Measurements from ENCODE around the gene SLC6A1.
A peak's percentile ranks its signal among the peaks of the same experiment; 100 is the strongest.

Gene SLC6A1

GRCh38 chr3:11004563-11004962 is 12.0 kb downstream of the SLC6A1 start:
- no peak overlapping the region for H3K27ac ChIP-seq (ENCODE audit: low read length)
- H3K4me3 ChIP-seq (ENCODE audit: low read length): no peak overlapping the region
- no CpG with 5 or more reads among the region's 8 CpGs for WGBS (ENCODE audit: insufficient coverage, insufficient read length)
- no peak for DNase-seq (ENCODE audit: low read depth, low spot score)
- H3K4me1 ChIP-seq (ENCODE audit: control insufficient read depth, insufficient read depth, low read length): no peaks in the 10 kb centered on the region
- H3K9me3 ChIP-seq (ENCODE audit: control insufficient read depth, insufficient read depth, low read length): no peaks in the 10 kb centered on the region
- no peaks in the 10 kb centered on the region for H3K27me3 ChIP-seq (ENCODE audit: control insufficient read depth, insufficient read depth, low read length)
- H3K36me3 ChIP-seq (ENCODE audit: control insufficient read depth, insufficient read depth, low read length): no peaks in the 10 kb centered on the region

GRCh38 chr3:11005686-11006256 is 13.2 kb downstream of the SLC6A1 start:
- Histone ChIP-seq H3K4me1 (ENCODE audit: control insufficient read depth, insufficient read depth, low read length) (no peaks in the 10 kb centered on the region), H3K9me3 (ENCODE audit: control insufficient read depth, insufficient read depth, low read length) (no peaks in the 10 kb centered on the region), H3K27me3 (ENCODE audit: control insufficient read depth, insufficient read depth, low read length) (no peaks in the 10 kb centered on the region), H3K36me3 (ENCODE audit: control insufficient read depth, insufficient read depth, low read length) (no peaks in the 10 kb centered on the region), H3K4me3 (ENCODE audit: low read length) (no peak overlapping the region), H3K27ac (ENCODE audit: low read length) (no peak overlapping the region)
- DNase-seq (ENCODE audit: low read depth, low spot score): no peak
- no CpG with 5 or more reads among the region's 6 CpGs for WGBS (ENCODE audit: insufficient coverage, insufficient read length)

GRCh38 chr3:11006986-11007933 is 14.7 kb downstream of the SLC6A1 start:
- Histone ChIP-seq H3K27me3 (ENCODE audit: control insufficient read depth, insufficient read depth, low read length) (no peaks in the 10 kb centered on the region), H3K9me3 (ENCODE audit: control insufficient read depth, insufficient read depth, low read length) (no peaks in the 10 kb centered on the region)
- no CpG with 5 or more reads among the region's 20 CpGs for WGBS (ENCODE audit: insufficient coverage, insufficient read length)

GRCh38 chr3:11009898-11010297 is 17.4 kb downstream of the SLC6A1 start:
- Histone ChIP-seq H3K4me1 (ENCODE audit: control insufficient read depth, insufficient read depth, low read length) (no peaks in the 10 kb centered on the region), H3K27me3 (ENCODE audit: control insufficient read depth, insufficient read depth, low read length) (no peaks in the 10 kb centered on the region)
- WGBS (ENCODE audit: insufficient coverage, insufficient read length): no CpG with 5 or more reads among the region's 4 CpGs

More at GRCh38 chr3:11006986-11007933, 14.7 kb downstream of the SLC6A1 start:
- no peaks in the 10 kb centered on the region for H3K36me3 ChIP-seq (ENCODE audit: control insufficient read depth, insufficient read depth, low read length)
- H3K4me1 ChIP-seq (ENCODE audit: control insufficient read depth, insufficient read depth, low read length): no peaks in the 10 kb centered on the region
- peak; percentile 37 for DNase-seq (ENCODE audit: low read depth, low spot score)
- no peak overlapping the region for H3K27ac ChIP-seq (ENCODE audit: low read length)
- H3K4me3 ChIP-seq (ENCODE audit: low read length): no peak overlapping the region

GRCh38 chr3:11010426-11011165 is 18.0 kb downstream of the SLC6A1 start:
- no peak for DNase-seq (ENCODE audit: low read depth, low spot score)
- no peak overlapping the region for H3K27ac ChIP-seq (ENCODE audit: low read length)
- 0 out of 2 replicates have a peak, but pooled peaks cover 1% of the 10 kb centered on the region for H3K4me1 ChIP-seq (ENCODE audit: control insufficient read depth, insufficient read depth, low read length)
- no peaks in the 10 kb centered on the region for H3K36me3 ChIP-seq (ENCODE audit: control insufficient read depth, insufficient read depth, low read length)
- H3K27me3 ChIP-seq (ENCODE audit: control insufficient read depth, insufficient read depth, low read length): no peaks in the 10 kb centered on the region
- no CpG with 5 or more reads among the region's 15 CpGs for WGBS (ENCODE audit: insufficient coverage, insufficient read length)
- no peak overlapping the region for H3K4me3 ChIP-seq (ENCODE audit: low read length)
- no peaks in the 10 kb centered on the region for H3K9me3 ChIP-seq (ENCODE audit: control insufficient read depth, insufficient read depth, low read length)

More at GRCh38 chr3:11009898-11010297, 17.4 kb downstream of the SLC6A1 start:
- Histone ChIP-seq H3K27ac (ENCODE audit: low read length) (no peak overlapping the region), H3K36me3 (ENCODE audit: control insufficient read depth, insufficient read depth, low read length) (no peaks in the 10 kb centered on the region), H3K4me3 (ENCODE audit: low read length) (no peak overlapping the region), H3K9me3 (ENCODE audit: control insufficient read depth, insufficient read depth, low read length) (no peaks in the 10 kb centered on the region)
- DNase-seq (ENCODE audit: low read depth, low spot score): no peak

GRCh38 chr3:11014253-11014652 is 21.7 kb downstream of the SLC6A1 start:
- no CpG with 5 or more reads among the region's 4 CpGs for WGBS (ENCODE audit: insufficient coverage, insufficient read length)
- DNase-seq (ENCODE audit: low read depth, low spot score): no peak
- H3K9me3 ChIP-seq (ENCODE audit: control insufficient read depth, insufficient read depth, low read length): no peaks in the 10 kb centered on the region
- no peak overlapping the region for H3K27ac ChIP-seq (ENCODE audit: low read length)
- H3K36me3 ChIP-seq (ENCODE audit: control insufficient read depth, insufficient read depth, low read length): no peaks in the 10 kb centered on the region
- 0 out of 2 replicates have a peak, but pooled peaks cover 1% of the 10 kb centered on the region for H3K4me1 ChIP-seq (ENCODE audit: control insufficient read depth, insufficient read depth, low read length)
- H3K4me3 ChIP-seq (ENCODE audit: low read length): no peak overlapping the region
- no peaks in the 10 kb centered on the region for H3K27me3 ChIP-seq (ENCODE audit: control insufficient read depth, insufficient read depth, low read length)

GRCh38 chr3:11014752-11015151 is 22.2 kb downstream of the SLC6A1 start:
- DNase-seq (ENCODE audit: low read depth, low spot score): no peak
- WGBS (ENCODE audit: insufficient coverage, insufficient read length): no CpG with 5 or more reads among the region's 15 CpGs
- Histone ChIP-seq H3K9me3 (ENCODE audit: control insufficient read depth, insufficient read depth, low read length) (no peaks in the 10 kb centered on the region), H3K27ac (ENCODE audit: low read length) (no peak overlapping the region), H3K36me3 (ENCODE audit: control insufficient read depth, insufficient read depth, low read length) (no peaks in the 10 kb centered on the region), H3K4me1 (ENCODE audit: control insufficient read depth, insufficient read depth, low read length) (0 out of 2 replicates have a peak, but pooled peaks cover 1% of the 10 kb centered on the region), H3K27me3 (ENCODE audit: control insufficient read depth, insufficient read depth, low read length) (no peaks in the 10 kb centered on the region), H3K4me3 (ENCODE audit: low read length) (no peak overlapping the region)

GRCh38 chr3:11015369-11015768 is 22.8 kb downstream of the SLC6A1 start:
- Histone ChIP-seq H3K9me3 (ENCODE audit: control insufficient read depth, insufficient read depth, low read length) (no peaks in the 10 kb centered on the region), H3K36me3 (ENCODE audit: control insufficient read depth, insufficient read depth, low read length) (no peaks in the 10 kb centered on the region), H3K4me1 (ENCODE audit: control insufficient read depth, insufficient read depth, low read length) (0 out of 2 replicates have a peak, but pooled peaks cover 1% of the 10 kb centered on the region), H3K4me3 (ENCODE audit: low read length) (no peak overlapping the region), H3K27ac (ENCODE audit: low read length) (no peak overlapping the region), H3K27me3 (ENCODE audit: control insufficient read depth, insufficient read depth, low read length) (no peaks in the 10 kb centered on the region)
- DNase-seq (ENCODE audit: low read depth, low spot score): no peak
- WGBS (ENCODE audit: insufficient coverage, insufficient read length): no CpG with 5 or more reads among the region's 16 CpGs

- WGBS (ENCODE audit: insufficient coverage, insufficient read length): no CpG with 5 or more reads among the region's 5 CpGs
- no peaks in the 10 kb centered on the region for H3K36me3 ChIP-seq (ENCODE audit: control insufficient read depth, insufficient read depth, low read length)
Observed at GRCh38 chr3:11016727-11017126, 24.2 kb downstream of the SLC6A1 start.

More at GRCh38 chr3:11016727-11017126, 24.2 kb downstream of the SLC6A1 start:
- DNase-seq (ENCODE audit: low read depth, low spot score): no peak
- H3K4me3 ChIP-seq (ENCODE audit: low read length): no peak overlapping the region
- H3K4me1 ChIP-seq (ENCODE audit: control insufficient read depth, insufficient read depth, low read length): 0 out of 2 replicates have a peak, but pooled peaks cover 1% of the 10 kb centered on the region
- H3K9me3 ChIP-seq (ENCODE audit: control insufficient read depth, insufficient read depth, low read length): no peaks in the 10 kb centered on the region
- no peaks in the 10 kb centered on the region for H3K27me3 ChIP-seq (ENCODE audit: control insufficient read depth, insufficient read depth, low read length)
- no peak overlapping the region for H3K27ac ChIP-seq (ENCODE audit: low read length)
